ENCODE data around the gene NEO1.
"Not testable (repeated sequence)": the region's sequence is repeated elsewhere in the genome, so short reads cannot be mapped to it uniquely, and the experiment has no call there.

Gene NEO1

GRCh38 chr15:73300286-73300685 is 248.0 kb downstream of the NEO1 start:
- DNase-seq (ENCODE audit: low spot score); FAIRE-seq: not testable (repeated sequence)

DNA sequence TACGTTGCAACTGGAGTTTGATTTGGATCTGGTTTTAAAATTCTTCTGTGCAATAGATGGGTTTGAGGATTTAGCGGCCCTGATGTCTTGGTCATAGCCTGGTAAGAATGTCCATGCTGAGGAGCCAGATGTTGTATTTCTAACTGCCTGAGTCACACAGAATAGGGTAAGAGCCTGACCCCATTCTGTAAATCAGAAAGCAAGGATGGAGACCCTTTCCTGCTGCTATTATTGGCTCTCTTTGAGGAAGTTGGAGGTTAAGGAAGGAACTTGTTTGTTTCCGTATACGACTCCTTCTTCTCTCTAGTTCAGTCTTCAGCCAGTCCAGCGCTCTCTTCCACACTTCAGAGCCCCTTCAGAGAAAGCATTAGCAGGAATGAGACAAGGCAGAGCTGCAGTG is 251.4 kb downstream of the NEO1 start:
- no peak for FAIRE-seq
- DNase-seq (ENCODE audit: low spot score), result no peak

DNA sequence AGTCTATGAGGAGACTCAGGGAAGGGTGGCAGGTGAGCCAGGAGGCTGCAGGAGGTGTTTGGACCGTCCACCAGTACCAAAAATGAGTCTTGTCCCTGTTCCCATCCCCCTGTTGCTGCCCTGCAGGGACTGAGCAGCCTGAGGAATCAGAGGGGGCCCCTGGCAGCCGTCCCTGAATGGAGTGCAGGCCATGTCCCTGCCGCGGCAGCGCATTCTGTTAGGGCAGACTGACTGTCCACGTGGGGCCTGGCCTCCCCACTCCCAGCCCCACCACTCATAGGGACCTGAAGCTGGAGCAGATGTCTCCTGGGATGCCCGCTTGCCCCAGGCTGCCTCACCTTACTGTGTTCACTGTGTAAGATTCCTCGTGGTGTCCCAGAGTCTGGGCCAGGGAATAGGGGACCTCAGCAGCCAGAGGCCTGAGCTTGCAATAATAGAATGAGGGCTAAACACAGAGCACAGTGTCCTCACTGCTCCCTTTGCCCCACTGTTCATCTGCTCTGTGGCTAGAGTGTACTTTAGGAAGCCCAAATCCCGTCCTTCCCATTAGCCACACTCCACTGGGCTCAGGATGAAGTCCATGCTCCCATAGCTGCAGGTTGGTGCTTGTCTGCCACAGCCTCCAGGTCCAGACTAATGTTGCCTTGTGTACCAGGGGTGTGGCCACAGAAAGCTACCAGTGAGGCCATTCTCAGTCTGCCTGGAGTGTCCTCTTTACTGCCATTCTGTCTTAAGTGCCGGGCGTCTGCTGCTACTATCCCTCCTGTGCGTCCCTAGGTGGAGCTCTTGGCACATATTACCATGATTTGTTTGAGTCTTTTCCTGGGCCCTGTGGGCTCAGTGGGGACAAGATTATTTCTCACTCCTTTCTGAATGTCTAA is 253.3 kb downstream of the NEO1 start:
- no peak for FAIRE-seq
- DNase-seq (ENCODE audit: low spot score), result peak; percentile 62

DNA sequence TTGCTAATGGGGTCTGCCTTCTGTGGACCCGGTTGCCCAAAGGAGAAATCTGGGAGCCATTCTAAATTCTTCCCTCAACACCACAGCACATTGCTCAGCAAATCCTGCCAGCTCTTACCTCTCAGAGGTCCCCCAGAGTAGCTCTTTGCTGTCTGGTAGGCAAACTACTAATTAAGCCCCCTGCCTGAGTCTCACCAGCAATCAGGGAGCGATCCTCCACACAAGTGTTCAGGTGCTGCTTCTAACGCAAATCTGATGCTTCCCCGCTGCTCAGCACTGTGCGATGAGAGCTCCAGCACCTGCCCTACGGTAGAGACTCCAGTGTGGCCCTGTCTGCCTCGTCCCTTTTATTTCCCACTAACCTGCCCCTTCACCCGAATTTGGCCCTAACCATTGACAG is 256.0 kb downstream of the NEO1 start:
- FAIRE-seq (no peak), DNase-seq (ENCODE audit: low spot score) (no peak)

DNA sequence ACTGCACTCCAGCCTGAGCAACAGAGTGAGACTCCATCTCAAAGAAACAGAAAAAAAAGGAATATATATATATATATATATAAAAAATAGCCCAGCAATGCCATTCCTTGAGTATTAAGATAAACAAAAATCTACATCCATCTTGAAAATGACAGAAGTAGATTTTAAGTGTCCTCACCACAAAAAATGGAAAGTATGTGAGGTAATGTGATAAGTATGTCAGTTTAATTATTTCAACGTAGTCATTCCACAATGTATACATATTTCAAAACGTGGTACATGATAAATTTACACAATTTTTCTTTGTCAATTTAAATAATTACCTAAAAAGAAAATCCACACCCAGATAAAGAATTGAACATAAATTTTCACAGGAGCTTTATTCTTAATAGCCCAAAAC is 261.6 kb downstream of the NEO1 start:
- no peak for FAIRE-seq
- no peak for DNase-seq (ENCODE audit: low spot score)

GRCh38 chr15:73317651-73318462 is 265.6 kb downstream of the NEO1 start:
- no peak for FAIRE-seq
- no peak for DNase-seq (ENCODE audit: low spot score)

GRCh38 chr15:73318463-73319351 is 266.4 kb downstream of the NEO1 start:
- FAIRE-seq (no peak), DNase-seq (ENCODE audit: low spot score) (no peak)

DNA sequence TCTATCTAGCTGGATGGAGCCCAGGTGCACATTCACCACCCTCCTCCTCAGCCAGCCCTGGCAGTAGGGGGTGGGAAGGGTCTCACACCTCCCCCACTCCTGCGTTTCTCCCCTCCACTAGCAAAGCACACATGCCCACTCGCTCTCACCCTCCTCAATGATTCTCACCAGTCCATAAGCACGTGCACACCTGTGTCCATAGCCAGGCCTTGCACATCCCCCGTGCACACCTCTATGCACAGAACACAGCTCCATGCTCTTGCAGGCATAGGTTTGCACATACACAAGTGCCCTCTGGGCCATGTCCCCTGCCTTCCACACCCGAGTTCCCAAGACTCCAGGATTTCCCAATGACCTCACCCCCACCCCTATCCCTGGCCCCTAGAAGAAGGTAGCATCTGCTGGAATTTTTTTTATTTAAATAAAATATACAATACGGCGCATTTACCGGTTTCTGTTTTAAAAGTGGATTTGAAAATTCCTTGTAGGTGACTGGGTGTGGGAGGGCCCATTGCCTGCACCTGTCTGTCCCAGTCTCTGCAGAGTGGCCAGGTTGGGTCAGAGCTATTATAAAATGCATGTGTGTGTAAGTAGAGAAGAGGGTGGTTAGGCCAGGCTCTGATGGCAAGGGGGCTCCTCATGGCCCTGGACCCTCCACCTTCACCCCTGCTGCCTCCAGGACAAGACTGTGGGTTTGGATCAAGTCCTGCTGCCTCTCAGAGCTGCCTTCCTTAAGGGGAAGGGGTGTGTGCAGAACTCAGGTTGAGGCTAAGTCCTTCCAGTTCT is 267.4 kb downstream of the NEO1 start:
- FAIRE-seq (no peak), DNase-seq (ENCODE audit: low spot score) (no peak)

GRCh38 chr15:73320619-73321180 is 268.4 kb downstream of the NEO1 start:
- no peak for DNase-seq (ENCODE audit: low spot score)
- no peak for FAIRE-seq

GRCh38 chr15:73321496-73322450 is 269.5 kb downstream of the NEO1 start:
- FAIRE-seq, result no peak
- no peak for DNase-seq (ENCODE audit: low spot score)

DNA sequence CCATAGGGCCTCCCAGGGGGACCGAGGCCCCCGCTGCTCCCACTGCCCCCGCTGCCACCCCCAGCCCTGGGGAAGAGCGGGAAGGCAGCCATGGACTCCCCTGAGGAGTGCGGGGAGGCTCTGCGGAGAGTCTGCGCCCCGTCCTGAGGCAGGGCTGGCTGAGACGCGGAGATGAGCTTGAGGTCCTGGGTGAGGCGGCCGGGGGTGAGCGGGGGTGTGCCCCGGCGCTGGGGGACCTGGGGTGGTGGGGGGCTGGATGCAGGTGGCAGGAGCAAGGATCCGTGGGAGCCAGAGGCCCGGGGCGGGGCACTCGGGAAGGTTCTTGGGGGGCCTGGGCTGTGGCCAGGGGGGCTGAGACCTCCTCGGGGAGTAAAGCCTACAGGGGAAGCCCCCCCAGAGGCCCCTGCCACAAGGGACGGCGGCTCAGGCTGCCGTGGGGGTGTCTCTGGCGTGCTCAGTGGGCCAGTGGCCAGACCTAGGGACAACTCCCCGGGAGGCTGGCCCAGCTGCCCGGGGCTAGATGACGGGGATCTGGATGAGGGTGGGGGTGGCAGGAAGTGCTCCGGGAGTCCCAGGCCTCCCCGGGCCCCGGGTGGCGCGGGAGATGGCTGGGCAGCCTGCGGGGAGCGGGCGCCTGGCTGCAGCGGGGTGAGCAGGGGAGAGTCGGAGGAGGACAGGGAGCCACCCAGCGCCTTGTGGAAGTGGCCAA is 270.6 kb downstream of the NEO1 start:
- no peak for DNase-seq (ENCODE audit: low spot score)
- no peak for FAIRE-seq

GRCh38 chr15:73323374-73323955 is 271.2 kb downstream of the NEO1 start:
- no peak for FAIRE-seq
- no peak for DNase-seq (ENCODE audit: low spot score)

DNA sequence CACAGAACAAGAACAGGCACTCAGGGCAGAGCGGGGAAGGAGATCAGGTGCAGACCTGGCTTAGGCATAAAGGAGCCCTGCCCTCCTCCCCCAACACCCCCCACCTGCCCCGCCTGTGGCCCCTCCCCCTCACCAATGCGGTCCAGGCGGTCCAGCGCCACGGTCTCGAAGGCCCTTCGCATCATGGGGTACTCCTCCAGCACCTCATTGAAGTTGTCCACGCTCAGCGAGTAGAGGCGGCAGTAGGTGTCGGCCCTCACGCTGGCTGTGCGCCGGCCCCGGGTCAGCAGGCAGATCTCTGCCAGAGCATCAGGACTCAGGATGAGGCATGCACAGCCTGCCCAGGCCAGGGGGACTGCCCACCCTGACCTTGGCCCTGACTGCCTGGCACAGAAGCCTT is 271.7 kb downstream of the NEO1 start:
- no peak for FAIRE-seq
- no peak for DNase-seq (ENCODE audit: low spot score)

DNA sequence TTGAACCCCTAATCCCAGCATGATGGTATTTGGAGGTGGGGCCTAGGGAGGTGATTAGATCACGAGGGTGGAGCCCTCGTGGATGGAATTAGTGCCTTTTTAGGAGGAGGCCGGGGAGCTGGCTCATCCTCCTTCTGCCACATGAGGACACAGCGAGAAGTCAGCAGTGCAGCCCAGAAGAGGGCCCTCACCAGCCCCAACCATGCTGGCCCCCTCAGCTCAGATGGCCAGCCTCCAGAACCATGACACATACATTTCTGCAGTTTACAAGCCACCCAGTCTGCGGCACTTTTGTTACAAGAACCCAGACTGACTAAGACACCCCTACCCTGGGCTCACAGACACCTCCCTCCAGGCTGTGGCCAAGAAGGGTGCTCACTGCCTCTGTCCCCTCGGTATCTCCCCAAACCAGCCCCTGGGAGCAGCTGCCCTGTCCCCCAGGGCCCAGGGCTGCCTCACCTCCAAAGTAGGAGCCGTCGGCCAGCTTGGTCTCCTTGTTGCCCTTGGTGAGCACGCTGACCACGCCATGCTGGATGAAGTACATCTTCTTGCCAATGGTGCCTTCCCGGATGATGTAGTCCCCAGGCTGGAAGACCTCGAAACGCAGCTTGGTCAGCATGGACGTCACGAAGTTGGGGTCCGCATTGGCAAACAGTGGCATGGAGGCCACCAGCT is 272.4 kb downstream of the NEO1 start:
- FAIRE-seq (no peak), DNase-seq (ENCODE audit: low spot score) (no peak)

GRCh38 chr15:73325191-73325861 is 273.1 kb downstream of the NEO1 start:
- DNase-seq (ENCODE audit: low spot score) (peak; percentile 17), FAIRE-seq (no peak)

- FAIRE-seq, result no peak
- no peak for DNase-seq (ENCODE audit: low spot score)
Measured at GRCh38 chr15:73326157-73326556, 273.9 kb downstream of the NEO1 start.
